ENCODE data around the gene PBOV1. TPM values are rescaled to one million over a fixed set of nuclear protein-coding genes. Genes with fewer than 3 reads are reported as not detected.

The PBOV1 gene
- total and polyA plus RNA-seq, 2 experiments from 2014 or later: not detected

- TF ChIP-seq EZH2 (IDR thresholded peaks at IDR 0.05; ENCODE audit: borderline replicate concordance): no peak
- TF ChIP-seq, protein P1, sequence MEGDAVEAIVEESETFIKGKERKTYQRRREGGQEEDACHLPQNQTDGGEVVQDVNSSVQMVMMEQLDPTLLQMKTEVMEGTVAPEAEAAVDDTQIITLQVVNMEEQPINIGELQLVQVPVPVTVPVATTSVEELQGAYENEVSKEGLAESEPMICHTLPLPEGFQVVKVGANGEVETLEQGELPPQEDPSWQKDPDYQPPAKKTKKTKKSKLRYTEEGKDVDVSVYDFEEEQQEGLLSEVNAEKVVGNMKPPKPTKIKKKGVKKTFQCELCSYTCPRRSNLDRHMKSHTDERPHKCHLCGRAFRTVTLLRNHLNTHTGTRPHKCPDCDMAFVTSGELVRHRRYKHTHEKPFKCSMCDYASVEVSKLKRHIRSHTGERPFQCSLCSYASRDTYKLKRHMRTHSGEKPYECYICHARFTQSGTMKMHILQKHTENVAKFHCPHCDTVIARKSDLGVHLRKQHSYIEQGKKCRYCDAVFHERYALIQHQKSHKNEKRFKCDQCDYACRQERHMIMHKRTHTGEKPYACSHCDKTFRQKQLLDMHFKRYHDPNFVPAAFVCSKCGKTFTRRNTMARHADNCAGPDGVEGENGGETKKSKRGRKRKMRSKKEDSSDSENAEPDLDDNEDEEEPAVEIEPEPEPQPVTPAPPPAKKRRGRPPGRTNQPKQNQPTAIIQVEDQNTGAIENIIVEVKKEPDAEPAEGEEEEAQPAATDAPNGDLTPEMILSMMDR (IDR thresholded peaks at IDR 0.05; ENCODE audit: poor library complexity): no peak
- TF ChIP-seq EZH2phosphoT487 (IDR thresholded peaks at IDR 0.05; ENCODE audit: low read depth, severe bottlenecking, unreplicated experiment): no peak
- Histone ChIP-seq H3K27ac (peak overlapping the region; percentile 52), H3K9me3 (ENCODE audit: low read depth) (no peaks in the 10 kb centered on the region), H3K4me2 (peak overlapping the region; percentile 56), H3K79me2 (no peaks in the 10 kb centered on the region), H3K36me3 (replicated peaks; ENCODE audit: insufficient read depth, low read depth) (no peaks in the 10 kb centered on the region), H3K9me2 (replicated peaks; ENCODE audit: insufficient read depth) (no peaks in the 10 kb centered on the region), H2AFZ (peak overlapping the region; percentile 9), H3K4me1 (ENCODE audit: insufficient read depth) (peaks cover 38% of the 10 kb centered on the region), H4K20me1 (ENCODE audit: insufficient read depth, poor library complexity, severe bottlenecking) (no peaks in the 10 kb centered on the region), H3K4me3 (no peak overlapping the region), H3K27me3 (no peaks in the 10 kb centered on the region)
- 63% methylated on average over 4 of the region's 4 CpGs for WGBS (ENCODE audit: low lambda C conversion rate, missing lambda C conversion rate)
- DNase-seq (ENCODE audit: low spot score): no peak
These were observed 8.5 kb upstream of the PBOV1 start for GRCh38 chr6:138226700-138227315.

DNA sequence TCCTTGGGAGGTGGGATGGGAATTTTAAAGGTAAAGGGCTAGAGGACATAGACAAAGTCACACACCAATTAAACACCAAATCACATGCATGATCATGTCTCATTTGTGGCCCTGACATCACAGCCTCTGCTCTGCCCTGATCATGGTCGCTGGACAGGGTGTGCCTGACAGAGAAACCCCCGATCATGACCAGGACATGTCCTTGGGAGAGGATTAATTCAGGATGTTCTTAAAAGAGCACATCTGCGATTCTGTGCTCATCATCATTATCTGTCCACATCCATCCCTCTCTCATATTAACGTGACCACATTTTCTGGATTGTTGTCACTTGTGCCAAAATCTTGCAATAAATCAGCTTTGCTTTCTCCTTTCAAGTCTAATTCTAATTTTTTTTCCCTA lies 7.7 kb upstream of the PBOV1 start:
- H3K4me3 ChIP-seq: no peak overlapping the region
- H3K4me2 ChIP-seq: no peak overlapping the region
- no peak for TF ChIP-seq EZH2phosphoT487 (IDR thresholded peaks at IDR 0.05; ENCODE audit: low read depth, severe bottlenecking, unreplicated experiment)
- TF ChIP-seq EZH2 (IDR thresholded peaks at IDR 0.05; ENCODE audit: borderline replicate concordance): no peak
- TF ChIP-seq, protein P1 (IDR thresholded peaks at IDR 0.05; ENCODE audit: poor library complexity): no peak
- 84% methylated on average over 4 of the region's 4 CpGs for WGBS (ENCODE audit: low lambda C conversion rate, missing lambda C conversion rate)
- H2AFZ ChIP-seq: no peak overlapping the region
- H3K4me1 ChIP-seq (ENCODE audit: insufficient read depth): peaks cover 31% of the 10 kb centered on the region
- no peak for DNase-seq (ENCODE audit: low spot score)
- H3K9me2 ChIP-seq (replicated peaks; ENCODE audit: insufficient read depth): no peaks in the 10 kb centered on the region
- H3K27ac ChIP-seq: no peak overlapping the region
- H3K9me3 ChIP-seq (ENCODE audit: low read depth): no peaks in the 10 kb centered on the region
- H3K79me2 ChIP-seq: no peaks in the 10 kb centered on the region
- H4K20me1 ChIP-seq (ENCODE audit: insufficient read depth, poor library complexity, severe bottlenecking): no peaks in the 10 kb centered on the region
- H3K36me3 ChIP-seq (replicated peaks; ENCODE audit: insufficient read depth, low read depth): no peaks in the 10 kb centered on the region
- no peaks in the 10 kb centered on the region for H3K27me3 ChIP-seq

DNA sequence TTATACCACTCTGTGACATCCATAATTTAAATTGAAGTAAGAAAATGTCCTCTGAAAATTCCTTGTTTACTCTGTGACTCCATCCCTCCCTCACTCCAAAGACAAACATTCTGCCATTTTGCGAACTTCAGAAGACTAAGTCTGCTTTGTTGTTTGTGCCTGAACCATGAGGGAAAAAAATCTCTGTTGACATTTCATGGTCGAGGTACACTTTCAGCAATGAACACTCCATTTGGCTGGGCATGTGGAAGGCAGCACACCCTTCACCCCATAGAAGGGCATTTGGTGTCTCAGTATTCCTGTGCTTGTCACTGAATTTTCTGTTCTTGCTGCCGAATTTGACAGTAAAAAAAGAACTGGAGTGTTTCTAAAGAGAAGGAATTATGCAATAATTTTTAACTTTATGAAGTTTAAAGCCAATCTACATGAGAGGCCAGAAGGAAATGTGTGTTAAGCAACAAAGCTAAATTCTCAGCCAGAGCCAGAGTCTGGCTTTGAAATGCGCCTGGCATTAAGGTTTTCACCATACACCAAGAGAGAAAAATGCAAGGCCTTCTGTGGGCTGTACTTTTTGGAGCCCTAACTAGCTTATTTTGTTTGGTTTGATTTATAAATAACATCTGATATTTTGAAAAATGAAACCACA lies 4.7 kb upstream of the PBOV1 start:
- no peaks in the 10 kb centered on the region for H3K27me3 ChIP-seq
- H4K20me1 ChIP-seq (ENCODE audit: insufficient read depth, poor library complexity, severe bottlenecking): no peaks in the 10 kb centered on the region
- 76% methylated on average over 4 of the region's 4 CpGs for WGBS (ENCODE audit: low lambda C conversion rate, missing lambda C conversion rate)
- no peaks in the 10 kb centered on the region for H3K79me2 ChIP-seq
- no peaks in the 10 kb centered on the region for H3K9me3 ChIP-seq (ENCODE audit: low read depth)
- no peak overlapping the region for H3K27ac ChIP-seq
- no peaks in the 10 kb centered on the region for H3K36me3 ChIP-seq (replicated peaks; ENCODE audit: insufficient read depth, low read depth)
- H3K4me2 ChIP-seq: no peak overlapping the region
- TF ChIP-seq EZH2 (IDR thresholded peaks at IDR 0.05; ENCODE audit: borderline replicate concordance) (no peak), EZH2phosphoT487 (IDR thresholded peaks at IDR 0.05; ENCODE audit: low read depth, severe bottlenecking, unreplicated experiment) (no peak)
- TF ChIP-seq, protein P1 (IDR thresholded peaks at IDR 0.05; ENCODE audit: poor library complexity): no peak
- H3K9me2 ChIP-seq (replicated peaks; ENCODE audit: insufficient read depth): no peaks in the 10 kb centered on the region
- DNase-seq (ENCODE audit: low spot score): no peak
- no peak overlapping the region for H3K4me3 ChIP-seq
- peaks cover 10% of the 10 kb centered on the region for H3K4me1 ChIP-seq (ENCODE audit: insufficient read depth)
- no peak overlapping the region for H2AFZ ChIP-seq
